Activated CD8-positive, alpha-beta memory T cell treated with anti-CD3 and anti-CD28 coated beads for 4 hours (primary cell): ENCODE results near the gene CCDC74B.
"Not testable (repeated sequence)": the region's sequence is repeated elsewhere in the genome, so short reads cannot be mapped to it uniquely, and the experiment has no call there.

Experiments
- DNase-seq, 2 donors: peaks; one replicate each; pipeline ENCODE4 v3.0.0-alpha.2; 2020; ENCODE audit warnings: low read depth in 2 of 2

The CCDC74B gene

GRCh38 chr2:130166611-130167010 lies 21.7 kb upstream of the CCDC74B start:
- DNase-seq: not testable (repeated sequence)

- DNase-seq: no peak
Measured at GRCh38 chr2:130165293-130166016, 20.5 kb upstream of the CCDC74B start.

GRCh38 chr2:130162968-130163367 lies 18.1 kb upstream of the CCDC74B start:
- DNase-seq: no peak

- DNase-seq: not testable (repeated sequence)
Measured at GRCh38 chr2:130162486-130162885, 17.6 kb upstream of the CCDC74B start.

- DNase-seq: not testable (repeated sequence)
Measured at GRCh38 chr2:130160838-130161705, 16.2 kb upstream of the CCDC74B start.

GRCh38 chr2:130160131-130160530 lies 15.2 kb upstream of the CCDC74B start:
- no peak for DNase-seq

GRCh38 chr2:130159376-130159775 lies 14.5 kb upstream of the CCDC74B start:
- DNase-seq: not testable (repeated sequence)

GRCh38 chr2:130158631-130159030 lies 13.7 kb upstream of the CCDC74B start:
- no peak for DNase-seq

GRCh38 chr2:130157825-130158514 lies 13.1 kb upstream of the CCDC74B start:
- not testable (repeated sequence) for DNase-seq

- DNase-seq: not testable (repeated sequence)
Measured at GRCh38 chr2:130157354-130157753, 12.4 kb upstream of the CCDC74B start.

GRCh38 chr2:130156624-130157004 lies 11.7 kb upstream of the CCDC74B start:
- no peak for DNase-seq

- not testable (repeated sequence) for DNase-seq
Measured at GRCh38 chr2:130155956-130156623, 11.2 kb upstream of the CCDC74B start.

GRCh38 chr2:130154773-130155765 lies 10.2 kb upstream of the CCDC74B start:
- no peak for DNase-seq

GRCh38 chr2:130154423-130154770 lies 9.5 kb upstream of the CCDC74B start:
- not testable (repeated sequence) for DNase-seq

GRCh38 chr2:130153721-130154422 lies 9.0 kb upstream of the CCDC74B start:
- not testable (repeated sequence) for DNase-seq

- DNase-seq: no peak
Measured at GRCh38 chr2:130152816-130153595, 8.1 kb upstream of the CCDC74B start.

GRCh38 chr2:130152136-130152815 lies 7.4 kb upstream of the CCDC74B start:
- not testable (repeated sequence) for DNase-seq

GRCh38 chr2:130151145-130151512 lies 6.2 kb upstream of the CCDC74B start:
- not testable (repeated sequence) for DNase-seq
